SK-N-SH treated with all-trans-retinoic acid at 6 μM for 48 hours (cell line): ENCODE data around the gene XAB2.

Experiments
- ARNTL ChIP-seq: fragments of 450-650 bp; formaldehyde crosslinking; IDR thresholded peaks from 2 replicates; pipeline ENCODE4 v1.5.0; 2020; ENCODE audit warnings: low read depth, mild to moderate bottlenecking, moderate library complexity, borderline replicate concordance
- BACH2 ChIP-seq: fragments of 250-450 bp; sonication (Bioruptor Pico); IDR thresholded peaks from 2 replicates; pipeline ENCODE4 v1.9.0; 2021; ENCODE audit warnings: mild to moderate bottlenecking, borderline replicate concordance
- CSRNP3 ChIP-seq: fragments of 250-450 bp; sonication (Bioruptor Pico); IDR thresholded peaks from 2 replicates; pipeline ENCODE4 v1.5.1; 2021; ENCODE audit warnings: mild to moderate bottlenecking, moderate library complexity
- ESRRG ChIP-seq: fragments of 250-450 bp; sonication (Bioruptor Pico); IDR thresholded peaks from 2 replicates; pipeline ENCODE4 v1.6.1; 2021; ENCODE audit warnings: mild to moderate bottlenecking
- GLIS3 ChIP-seq: fragments of 250-450 bp; sonication (Bioruptor Pico); IDR thresholded peaks from 2 replicates; pipeline ENCODE4 v1.5.0; 2020; ENCODE audit warnings: mild to moderate bottlenecking, moderate library complexity
- OSR1 ChIP-seq: fragments of 250-450 bp; sonication (Bioruptor Pico); IDR thresholded peaks from 2 replicates; pipeline ENCODE4 v1.8.0; 2022; ENCODE audit warnings: moderate library complexity, mild to moderate bottlenecking, inconsistent platforms
- RARB ChIP-seq: fragments of 250-450 bp; sonication (Bioruptor Pico); IDR thresholded peaks from 2 replicates; pipeline ENCODE4 v1.8.0; 2021; ENCODE audit warnings: mild to moderate bottlenecking, moderate library complexity
- ZFP3 ChIP-seq: fragments of 250-450 bp; sonication (Bioruptor Pico); IDR thresholded peaks from 2 replicates; pipeline ENCODE4 v1.5.0; 2020; ENCODE audit warnings: mild to moderate bottlenecking, moderate library complexity
- ZFP30 ChIP-seq: fragments of 450-650 bp; formaldehyde crosslinking; IDR thresholded peaks from 2 replicates; pipeline ENCODE4 v1.5.0; 2022; ENCODE audit warnings: mild to moderate bottlenecking, moderate library complexity
- ZNF70 ChIP-seq: fragments of 450-650 bp; formaldehyde crosslinking; IDR thresholded peaks from 2 replicates; pipeline ENCODE4 v1.5.0; 2020; ENCODE audit warnings: mild to moderate bottlenecking, moderate library complexity

- TF ChIP-seq BACH2 (CRISPR knock-in tag) (no peak), CSRNP3 (CRISPR knock-in tag) (no peak), ARNTL (CRISPR knock-in tag) (no peak), ZFP3 (no peak), OSR1 (no peak), ESRRG (CRISPR knock-in tag) (no peak), RARB (CRISPR knock-in tag) (no peak), GLIS3 (CRISPR knock-in tag) (no peak), ZFP30 (CRISPR knock-in tag) (no peak), ZNF70 (CRISPR knock-in tag) (no peak)
Observed at GRCh38 chr19:7622933-7623685, 6.2 kb downstream of the XAB2 start.
